SK-N-SH treated with all-trans-retinoic acid at 6 μM for 48 hours (cell line): ENCODE data around the gene CPTP.

Experiments used
- ATAC-seq: fragments of 200-7000 bp; cut with Tn5 transposase; 3 replicates; pipeline ENCODE4 v1.9.1; 2020; ENCODE audit warnings: mild to moderate bottlenecking, moderate library complexity
- ARNTL ChIP-seq: fragments of 450-650 bp; formaldehyde crosslinking; IDR thresholded peaks from 2 replicates; pipeline ENCODE4 v1.5.0; 2020; ENCODE audit warnings: low read depth, mild to moderate bottlenecking, moderate library complexity, borderline replicate concordance
- BACH2 ChIP-seq: fragments of 250-450 bp; sonication (Bioruptor Pico); IDR thresholded peaks from 2 replicates; pipeline ENCODE4 v1.9.0; 2021; ENCODE audit warnings: mild to moderate bottlenecking, borderline replicate concordance
- CSDC2 ChIP-seq: fragments of 250-450 bp; sonication (Bioruptor Pico); IDR thresholded peaks from 2 replicates; pipeline ENCODE4 v1.5.0; 2020; ENCODE audit warnings: mild to moderate bottlenecking, moderate library complexity
- GLIS3 ChIP-seq: fragments of 250-450 bp; sonication (Bioruptor Pico); IDR thresholded peaks from 2 replicates; pipeline ENCODE4 v1.5.0; 2020; ENCODE audit warnings: mild to moderate bottlenecking, moderate library complexity
- ISL1 ChIP-seq: fragments of 250-450 bp; sonication (Bioruptor Pico); IDR thresholded peaks from 2 replicates; pipeline ENCODE4 v2.1.2; 2022; ENCODE audit warnings: mild to moderate bottlenecking, moderate library complexity
- OSR1 ChIP-seq: fragments of 250-450 bp; sonication (Bioruptor Pico); IDR thresholded peaks from 2 replicates; pipeline ENCODE4 v1.8.0; 2022; ENCODE audit warnings: moderate library complexity, mild to moderate bottlenecking, inconsistent platforms
- RARB ChIP-seq: fragments of 250-450 bp; sonication (Bioruptor Pico); IDR thresholded peaks from 2 replicates; pipeline ENCODE4 v1.8.0; 2021; ENCODE audit warnings: mild to moderate bottlenecking, moderate library complexity
- TCF4 ChIP-seq: fragments of 250-450 bp; sonication (Bioruptor Pico); IDR thresholded peaks from 2 replicates; pipeline ENCODE4 v1.8.0; 2021; ENCODE audit warnings: mild to moderate bottlenecking, moderate library complexity, borderline replicate concordance
- TOX ChIP-seq: fragments of 250-450 bp; sonication (Bioruptor Pico); IDR thresholded peaks from 2 replicates; pipeline ENCODE4 v1.8.0; 2021; ENCODE audit warnings: mild to moderate bottlenecking, moderate library complexity, borderline replicate concordance
- ZC3H10 ChIP-seq: fragments of 250-450 bp; sonication (Bioruptor Pico); IDR thresholded peaks from 2 replicates; pipeline ENCODE4 v1.5.1; 2021; ENCODE audit warnings: mild to moderate bottlenecking, moderate library complexity
- ZFP3 ChIP-seq: fragments of 250-450 bp; sonication (Bioruptor Pico); IDR thresholded peaks from 2 replicates; pipeline ENCODE4 v1.5.0; 2020; ENCODE audit warnings: mild to moderate bottlenecking, moderate library complexity
- ZFP30 ChIP-seq: fragments of 450-650 bp; formaldehyde crosslinking; IDR thresholded peaks from 2 replicates; pipeline ENCODE4 v1.5.0; 2022; ENCODE audit warnings: mild to moderate bottlenecking, moderate library complexity
- ZNF565 ChIP-seq: fragments of 450-650 bp; formaldehyde crosslinking; conservative IDR thresholded peaks from 2 replicates; pipeline ENCODE4 v1.5.0; 2020; ENCODE audit warnings: low read depth, mild to moderate bottlenecking, moderate library complexity
- ZNF8 ChIP-seq: fragments of 450-650 bp; formaldehyde crosslinking; IDR thresholded peaks from 2 replicates; pipeline ENCODE4 v1.5.0; 2020; ENCODE audit warnings: mild to moderate bottlenecking, moderate library complexity
- TF ChIP-seq, protein P1 (sequence below): fragments of 250-450 bp; sonication (Bioruptor Pico); IDR thresholded peaks from 2 replicates; pipeline ENCODE4 v1.8.0; 2021; ENCODE audit warnings: low read depth, mild to moderate bottlenecking, moderate library complexity, borderline replicate concordance
- TF ChIP-seq, protein P2 (sequence below): fragments of 250-450 bp; sonication (Bioruptor Pico); IDR thresholded peaks from 2 replicates; pipeline ENCODE4 v1.8.0; 2020; ENCODE audit warnings: mild to moderate bottlenecking, moderate library complexity, borderline replicate concordance
- TF ChIP-seq, protein P3 (sequence below): fragments of 250-450 bp; sonication (Bioruptor Pico); IDR thresholded peaks from 2 replicates; pipeline ENCODE4 v1.5.0; 2020; ENCODE audit warnings: mild to moderate bottlenecking, moderate library complexity
- TF ChIP-seq, protein P4 (sequence below): fragments of 250-450 bp; sonication (Bioruptor Pico); IDR thresholded peaks from 2 replicates; pipeline ENCODE4 v1.5.1; 2020; ENCODE audit warnings: low read depth, mild to moderate bottlenecking, moderate library complexity
- TF ChIP-seq, protein P5 (sequence below): fragments of 250-450 bp; sonication (Bioruptor Pico); IDR thresholded peaks from 2 replicates; pipeline ENCODE4 v1.5.1; 2021; ENCODE audit warnings: mild to moderate bottlenecking, moderate library complexity

The CPTP gene

DNA sequence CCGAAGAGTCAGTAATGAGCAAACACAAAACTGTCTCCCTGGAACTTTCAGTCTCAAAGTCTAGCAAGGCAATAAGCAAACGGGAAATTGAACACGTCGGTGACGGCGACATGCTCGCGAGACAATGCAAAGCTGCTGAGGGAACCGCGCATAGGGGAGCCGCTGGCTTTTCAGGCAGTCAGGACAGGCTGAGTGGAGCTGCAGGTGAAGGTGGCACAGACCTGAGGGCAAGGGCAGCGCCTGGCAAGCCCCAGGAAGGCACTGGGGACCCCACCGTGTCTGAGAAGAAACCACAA is 5.0 kb upstream of the CPTP start:
- ATAC-seq, result no peak

DNA sequence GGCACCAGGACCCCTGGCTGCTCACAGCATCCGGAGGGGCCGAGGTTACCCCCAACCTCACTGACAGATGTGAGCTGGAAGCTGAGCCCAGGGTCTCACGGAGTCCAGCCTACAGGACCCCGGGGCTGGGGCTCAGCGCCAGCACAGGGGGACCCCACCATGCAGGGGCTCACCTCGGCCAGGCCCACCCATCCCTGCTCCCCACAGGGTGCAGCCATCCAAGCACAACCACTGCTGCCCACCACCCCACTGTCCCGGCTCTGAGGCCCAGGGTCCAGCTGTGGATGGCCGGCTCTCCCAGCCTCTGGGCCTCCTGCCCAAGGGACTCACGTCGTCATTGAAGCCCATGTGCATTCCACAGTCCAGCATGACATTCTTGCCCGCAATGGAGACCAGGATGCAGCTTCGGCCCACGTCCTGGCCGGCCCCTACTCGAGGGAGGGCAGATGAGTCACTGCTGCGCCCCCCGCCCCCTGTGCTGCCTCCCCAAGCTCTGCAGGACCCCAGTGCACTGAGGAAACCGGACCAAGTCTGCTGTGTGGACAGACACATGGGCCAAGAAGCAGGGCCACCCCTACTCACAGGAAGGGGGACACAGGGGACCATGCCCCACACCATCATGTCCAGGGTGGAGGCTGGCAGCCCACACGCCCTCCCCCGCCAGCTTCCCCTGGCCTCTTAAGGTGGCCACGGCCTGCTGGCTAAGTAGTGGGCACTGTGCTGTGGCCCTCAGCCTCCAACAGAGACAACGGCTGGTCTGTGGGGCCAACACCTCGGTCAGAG is 3.7 kb upstream of the CPTP start:
- TF ChIP-seq ARNTL (CRISPR knock-in tag) (no peak), BACH2 (CRISPR knock-in tag) (no peak), ISL1 (no peak), ZFP3 (CRISPR knock-in tag) (no peak), ZNF8 (CRISPR knock-in tag) (no peak), TCF4 (CRISPR knock-in tag) (no peak), ZFP30 (CRISPR knock-in tag) (no peak), TOX (no peak), OSR1 (no peak)
- TF ChIP-seq, protein P1, sequence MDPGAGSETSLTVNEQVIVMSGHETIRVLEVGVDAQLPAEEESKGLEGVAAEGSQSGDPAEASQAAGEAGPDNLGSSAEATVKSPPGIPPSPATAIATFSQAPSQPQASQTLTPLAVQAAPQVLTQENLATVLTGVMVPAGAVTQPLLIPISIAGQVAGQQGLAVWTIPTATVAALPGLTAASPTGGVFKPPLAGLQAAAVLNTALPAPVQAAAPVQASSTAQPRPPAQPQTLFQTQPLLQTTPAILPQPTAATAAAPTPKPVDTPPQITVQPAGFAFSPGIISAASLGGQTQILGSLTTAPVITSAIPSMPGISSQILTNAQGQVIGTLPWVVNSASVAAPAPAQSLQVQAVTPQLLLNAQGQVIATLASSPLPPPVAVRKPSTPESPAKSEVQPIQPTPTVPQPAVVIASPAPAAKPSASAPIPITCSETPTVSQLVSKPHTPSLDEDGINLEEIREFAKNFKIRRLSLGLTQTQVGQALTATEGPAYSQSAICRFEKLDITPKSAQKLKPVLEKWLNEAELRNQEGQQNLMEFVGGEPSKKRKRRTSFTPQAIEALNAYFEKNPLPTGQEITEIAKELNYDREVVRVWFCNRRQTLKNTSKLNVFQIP, result no peak
- TF ChIP-seq, protein P2, sequence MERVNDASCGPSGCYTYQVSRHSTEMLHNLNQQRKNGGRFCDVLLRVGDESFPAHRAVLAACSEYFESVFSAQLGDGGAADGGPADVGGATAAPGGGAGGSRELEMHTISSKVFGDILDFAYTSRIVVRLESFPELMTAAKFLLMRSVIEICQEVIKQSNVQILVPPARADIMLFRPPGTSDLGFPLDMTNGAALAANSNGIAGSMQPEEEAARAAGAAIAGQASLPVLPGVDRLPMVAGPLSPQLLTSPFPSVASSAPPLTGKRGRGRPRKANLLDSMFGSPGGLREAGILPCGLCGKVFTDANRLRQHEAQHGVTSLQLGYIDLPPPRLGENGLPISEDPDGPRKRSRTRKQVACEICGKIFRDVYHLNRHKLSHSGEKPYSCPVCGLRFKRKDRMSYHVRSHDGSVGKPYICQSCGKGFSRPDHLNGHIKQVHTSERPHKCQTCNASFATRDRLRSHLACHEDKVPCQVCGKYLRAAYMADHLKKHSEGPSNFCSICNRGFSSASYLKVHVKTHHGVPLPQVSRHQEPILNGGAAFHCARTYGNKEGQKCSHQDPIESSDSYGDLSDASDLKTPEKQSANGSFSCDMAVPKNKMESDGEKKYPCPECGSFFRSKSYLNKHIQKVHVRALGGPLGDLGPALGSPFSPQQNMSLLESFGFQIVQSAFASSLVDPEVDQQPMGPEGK (CRISPR knock-in tag), result no peak
- TF ChIP-seq, protein P3, sequence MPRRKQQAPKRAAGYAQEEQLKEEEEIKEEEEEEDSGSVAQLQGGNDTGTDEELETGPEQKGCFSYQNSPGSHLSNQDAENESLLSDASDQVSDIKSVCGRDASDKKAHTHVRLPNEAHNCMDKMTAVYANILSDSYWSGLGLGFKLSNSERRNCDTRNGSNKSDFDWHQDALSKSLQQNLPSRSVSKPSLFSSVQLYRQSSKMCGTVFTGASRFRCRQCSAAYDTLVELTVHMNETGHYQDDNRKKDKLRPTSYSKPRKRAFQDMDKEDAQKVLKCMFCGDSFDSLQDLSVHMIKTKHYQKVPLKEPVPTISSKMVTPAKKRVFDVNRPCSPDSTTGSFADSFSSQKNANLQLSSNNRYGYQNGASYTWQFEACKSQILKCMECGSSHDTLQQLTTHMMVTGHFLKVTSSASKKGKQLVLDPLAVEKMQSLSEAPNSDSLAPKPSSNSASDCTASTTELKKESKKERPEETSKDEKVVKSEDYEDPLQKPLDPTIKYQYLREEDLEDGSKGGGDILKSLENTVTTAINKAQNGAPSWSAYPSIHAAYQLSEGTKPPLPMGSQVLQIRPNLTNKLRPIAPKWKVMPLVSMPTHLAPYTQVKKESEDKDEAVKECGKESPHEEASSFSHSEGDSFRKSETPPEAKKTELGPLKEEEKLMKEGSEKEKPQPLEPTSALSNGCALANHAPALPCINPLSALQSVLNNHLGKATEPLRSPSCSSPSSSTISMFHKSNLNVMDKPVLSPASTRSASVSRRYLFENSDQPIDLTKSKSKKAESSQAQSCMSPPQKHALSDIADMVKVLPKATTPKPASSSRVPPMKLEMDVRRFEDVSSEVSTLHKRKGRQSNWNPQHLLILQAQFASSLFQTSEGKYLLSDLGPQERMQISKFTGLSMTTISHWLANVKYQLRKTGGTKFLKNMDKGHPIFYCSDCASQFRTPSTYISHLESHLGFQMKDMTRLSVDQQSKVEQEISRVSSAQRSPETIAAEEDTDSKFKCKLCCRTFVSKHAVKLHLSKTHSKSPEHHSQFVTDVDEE, result no peak
- ATAC-seq, result no peak

More for the DNA sequence above, 5.0 kb upstream of the CPTP start:
- TF ChIP-seq, protein P3, result no peak
- TF ChIP-seq, protein P4, sequence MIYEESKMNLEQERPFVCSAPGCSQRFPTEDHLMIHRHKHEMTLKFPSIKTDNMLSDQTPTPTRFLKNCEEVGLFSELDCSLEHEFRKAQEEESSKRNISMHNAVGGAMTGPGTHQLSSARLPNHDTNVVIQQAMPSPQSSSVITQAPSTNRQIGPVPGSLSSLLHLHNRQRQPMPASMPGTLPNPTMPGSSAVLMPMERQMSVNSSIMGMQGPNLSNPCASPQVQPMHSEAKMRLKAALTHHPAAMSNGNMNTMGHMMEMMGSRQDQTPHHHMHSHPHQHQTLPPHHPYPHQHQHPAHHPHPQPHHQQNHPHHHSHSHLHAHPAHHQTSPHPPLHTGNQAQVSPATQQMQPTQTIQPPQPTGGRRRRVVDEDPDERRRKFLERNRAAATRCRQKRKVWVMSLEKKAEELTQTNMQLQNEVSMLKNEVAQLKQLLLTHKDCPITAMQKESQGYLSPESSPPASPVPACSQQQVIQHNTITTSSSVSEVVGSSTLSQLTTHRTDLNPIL (CRISPR knock-in tag), result no peak
- no peak for TF ChIP-seq BACH2 (CRISPR knock-in tag)

DNA sequence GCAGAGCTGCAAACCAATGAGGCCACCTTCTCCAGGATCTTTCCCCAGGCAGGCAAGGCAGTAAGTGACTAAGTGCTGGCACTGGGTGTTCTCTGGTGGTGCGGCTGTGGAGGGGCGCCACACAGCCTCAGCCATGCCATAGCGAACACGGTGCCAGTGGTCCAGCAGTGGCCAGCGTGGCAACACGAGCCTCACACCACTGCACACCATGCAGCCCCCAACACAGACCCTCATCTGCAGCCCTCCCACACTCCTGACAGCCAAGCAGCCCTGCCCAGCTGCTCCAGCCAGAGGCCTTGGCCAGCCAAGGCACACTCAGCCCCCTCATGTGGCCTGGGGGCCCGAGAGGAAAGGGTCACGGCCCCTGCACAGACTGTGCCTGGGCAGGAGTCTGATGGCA is 3.1 kb upstream of the CPTP start:
- no peak for ATAC-seq
- TF ChIP-seq CSDC2 (CRISPR knock-in tag) (no peak), ZC3H10 (no peak), ZNF8 (CRISPR knock-in tag) (no peak), TOX (no peak), ZFP30 (CRISPR knock-in tag) (no peak), GLIS3 (CRISPR knock-in tag) (no peak), RARB (CRISPR knock-in tag) (no peak), ZNF565 (no peak), OSR1 (no peak), BACH2 (CRISPR knock-in tag) (no peak)
- TF ChIP-seq, protein P5, sequence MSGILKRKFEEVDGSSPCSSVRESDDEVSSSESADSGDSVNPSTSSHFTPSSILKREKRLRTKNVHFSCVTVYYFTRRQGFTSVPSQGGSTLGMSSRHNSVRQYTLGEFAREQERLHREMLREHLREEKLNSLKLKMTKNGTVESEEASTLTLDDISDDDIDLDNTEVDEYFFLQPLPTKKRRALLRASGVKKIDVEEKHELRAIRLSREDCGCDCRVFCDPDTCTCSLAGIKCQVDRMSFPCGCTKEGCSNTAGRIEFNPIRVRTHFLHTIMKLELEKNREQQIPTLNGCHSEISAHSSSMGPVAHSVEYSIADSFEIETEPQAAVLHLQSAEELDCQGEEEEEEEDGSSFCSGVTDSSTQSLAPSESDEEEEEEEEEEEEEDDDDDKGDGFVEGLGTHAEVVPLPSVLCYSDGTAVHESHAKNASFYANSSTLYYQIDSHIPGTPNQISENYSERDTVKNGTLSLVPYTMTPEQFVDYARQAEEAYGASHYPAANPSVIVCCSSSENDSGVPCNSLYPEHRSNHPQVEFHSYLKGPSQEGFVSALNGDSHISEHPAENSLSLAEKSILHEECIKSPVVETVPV (CRISPR knock-in tag), result no peak
